SK-N-SH treated with all-trans-retinoic acid at 6 μM for 48 hours (cell line): Measurements from ENCODE around the gene TMEM132A.

ENCODE experiments used
- ATAC-seq: fragments of 200-7000 bp; cut with Tn5 transposase; 3 replicates; pipeline ENCODE4 v1.9.1; 2020; ENCODE audit warnings: mild to moderate bottlenecking, moderate library complexity
- CREB5 ChIP-seq: fragments of 250-450 bp; sonication (Bioruptor Pico); IDR thresholded peaks from 2 replicates; pipeline ENCODE4 v1.5.1; 2020; ENCODE audit warnings: low read depth, mild to moderate bottlenecking, moderate library complexity
- CSDC2 ChIP-seq: fragments of 250-450 bp; sonication (Bioruptor Pico); IDR thresholded peaks from 2 replicates; pipeline ENCODE4 v1.5.0; 2020; ENCODE audit warnings: mild to moderate bottlenecking, moderate library complexity
- GLIS3 ChIP-seq: fragments of 250-450 bp; sonication (Bioruptor Pico); IDR thresholded peaks from 2 replicates; pipeline ENCODE4 v1.5.0; 2020; ENCODE audit warnings: mild to moderate bottlenecking, moderate library complexity
- ISL1 ChIP-seq: fragments of 250-450 bp; sonication (Bioruptor Pico); IDR thresholded peaks from 2 replicates; pipeline ENCODE4 v2.1.2; 2022; ENCODE audit warnings: mild to moderate bottlenecking, moderate library complexity
- POU6F1 ChIP-seq: fragments of 250-450 bp; sonication (Bioruptor Pico); IDR thresholded peaks from 2 replicates; pipeline ENCODE4 v1.8.0; 2021; ENCODE audit warnings: low read depth, mild to moderate bottlenecking, moderate library complexity, borderline replicate concordance
- RARB ChIP-seq: fragments of 250-450 bp; sonication (Bioruptor Pico); IDR thresholded peaks from 2 replicates; pipeline ENCODE4 v1.8.0; 2021; ENCODE audit warnings: mild to moderate bottlenecking, moderate library complexity
- SNAI2 ChIP-seq: fragments of 250-450 bp; sonication (Bioruptor Pico); IDR thresholded peaks from 2 replicates; pipeline ENCODE4 v1.5.0; 2020; ENCODE audit warnings: mild to moderate bottlenecking, moderate library complexity
- TCF4 ChIP-seq: fragments of 250-450 bp; sonication (Bioruptor Pico); IDR thresholded peaks from 2 replicates; pipeline ENCODE4 v1.8.0; 2021; ENCODE audit warnings: mild to moderate bottlenecking, moderate library complexity, borderline replicate concordance
- TOX ChIP-seq: fragments of 250-450 bp; sonication (Bioruptor Pico); IDR thresholded peaks from 2 replicates; pipeline ENCODE4 v1.8.0; 2021; ENCODE audit warnings: mild to moderate bottlenecking, moderate library complexity, borderline replicate concordance
- ZC3H10 ChIP-seq: fragments of 250-450 bp; sonication (Bioruptor Pico); IDR thresholded peaks from 2 replicates; pipeline ENCODE4 v1.5.1; 2021; ENCODE audit warnings: mild to moderate bottlenecking, moderate library complexity
- ZFP3 ChIP-seq: fragments of 250-450 bp; sonication (Bioruptor Pico); IDR thresholded peaks from 2 replicates; pipeline ENCODE4 v1.5.0; 2020; ENCODE audit warnings: mild to moderate bottlenecking, moderate library complexity
- ZFP30 ChIP-seq: fragments of 450-650 bp; formaldehyde crosslinking; IDR thresholded peaks from 2 replicates; pipeline ENCODE4 v1.5.0; 2022; ENCODE audit warnings: mild to moderate bottlenecking, moderate library complexity
- ZNF70 ChIP-seq: fragments of 450-650 bp; formaldehyde crosslinking; IDR thresholded peaks from 2 replicates; pipeline ENCODE4 v1.5.0; 2020; ENCODE audit warnings: mild to moderate bottlenecking, moderate library complexity
- ZNF8 ChIP-seq: fragments of 450-650 bp; formaldehyde crosslinking; IDR thresholded peaks from 2 replicates; pipeline ENCODE4 v1.5.0; 2020; ENCODE audit warnings: mild to moderate bottlenecking, moderate library complexity
- TF ChIP-seq, protein P1 (sequence below): fragments of 250-450 bp; sonication (Bioruptor Pico); IDR thresholded peaks from 2 replicates; pipeline ENCODE4 v1.8.0; 2020; ENCODE audit warnings: mild to moderate bottlenecking, moderate library complexity, borderline replicate concordance
- TF ChIP-seq, protein P2 (sequence below): fragments of 250-450 bp; sonication (Bioruptor Pico); IDR thresholded peaks from 2 replicates; pipeline ENCODE4 v1.5.0; 2020; ENCODE audit warnings: mild to moderate bottlenecking, moderate library complexity

TMEM132A gene

GRCh38 chr11:60931917-60932316 lies 7.7 kb downstream of the TMEM132A start:
- TF ChIP-seq CREB5 (CRISPR knock-in tag) (no peak), SNAI2 (no peak), ISL1 (CRISPR knock-in tag) (no peak), ZNF70 (no peak), ZFP30 (CRISPR knock-in tag) (no peak), RARB (CRISPR knock-in tag) (no peak), ZNF8 (CRISPR knock-in tag) (no peak), ZC3H10 (no peak), TCF4 (CRISPR knock-in tag) (no peak), ZFP3 (CRISPR knock-in tag) (no peak), GLIS3 (CRISPR knock-in tag) (no peak), POU6F1 (no peak), TOX (CRISPR knock-in tag) (no peak)
- TF ChIP-seq, protein P1, sequence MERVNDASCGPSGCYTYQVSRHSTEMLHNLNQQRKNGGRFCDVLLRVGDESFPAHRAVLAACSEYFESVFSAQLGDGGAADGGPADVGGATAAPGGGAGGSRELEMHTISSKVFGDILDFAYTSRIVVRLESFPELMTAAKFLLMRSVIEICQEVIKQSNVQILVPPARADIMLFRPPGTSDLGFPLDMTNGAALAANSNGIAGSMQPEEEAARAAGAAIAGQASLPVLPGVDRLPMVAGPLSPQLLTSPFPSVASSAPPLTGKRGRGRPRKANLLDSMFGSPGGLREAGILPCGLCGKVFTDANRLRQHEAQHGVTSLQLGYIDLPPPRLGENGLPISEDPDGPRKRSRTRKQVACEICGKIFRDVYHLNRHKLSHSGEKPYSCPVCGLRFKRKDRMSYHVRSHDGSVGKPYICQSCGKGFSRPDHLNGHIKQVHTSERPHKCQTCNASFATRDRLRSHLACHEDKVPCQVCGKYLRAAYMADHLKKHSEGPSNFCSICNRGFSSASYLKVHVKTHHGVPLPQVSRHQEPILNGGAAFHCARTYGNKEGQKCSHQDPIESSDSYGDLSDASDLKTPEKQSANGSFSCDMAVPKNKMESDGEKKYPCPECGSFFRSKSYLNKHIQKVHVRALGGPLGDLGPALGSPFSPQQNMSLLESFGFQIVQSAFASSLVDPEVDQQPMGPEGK (CRISPR knock-in tag): no peak
- TF ChIP-seq, protein P2, sequence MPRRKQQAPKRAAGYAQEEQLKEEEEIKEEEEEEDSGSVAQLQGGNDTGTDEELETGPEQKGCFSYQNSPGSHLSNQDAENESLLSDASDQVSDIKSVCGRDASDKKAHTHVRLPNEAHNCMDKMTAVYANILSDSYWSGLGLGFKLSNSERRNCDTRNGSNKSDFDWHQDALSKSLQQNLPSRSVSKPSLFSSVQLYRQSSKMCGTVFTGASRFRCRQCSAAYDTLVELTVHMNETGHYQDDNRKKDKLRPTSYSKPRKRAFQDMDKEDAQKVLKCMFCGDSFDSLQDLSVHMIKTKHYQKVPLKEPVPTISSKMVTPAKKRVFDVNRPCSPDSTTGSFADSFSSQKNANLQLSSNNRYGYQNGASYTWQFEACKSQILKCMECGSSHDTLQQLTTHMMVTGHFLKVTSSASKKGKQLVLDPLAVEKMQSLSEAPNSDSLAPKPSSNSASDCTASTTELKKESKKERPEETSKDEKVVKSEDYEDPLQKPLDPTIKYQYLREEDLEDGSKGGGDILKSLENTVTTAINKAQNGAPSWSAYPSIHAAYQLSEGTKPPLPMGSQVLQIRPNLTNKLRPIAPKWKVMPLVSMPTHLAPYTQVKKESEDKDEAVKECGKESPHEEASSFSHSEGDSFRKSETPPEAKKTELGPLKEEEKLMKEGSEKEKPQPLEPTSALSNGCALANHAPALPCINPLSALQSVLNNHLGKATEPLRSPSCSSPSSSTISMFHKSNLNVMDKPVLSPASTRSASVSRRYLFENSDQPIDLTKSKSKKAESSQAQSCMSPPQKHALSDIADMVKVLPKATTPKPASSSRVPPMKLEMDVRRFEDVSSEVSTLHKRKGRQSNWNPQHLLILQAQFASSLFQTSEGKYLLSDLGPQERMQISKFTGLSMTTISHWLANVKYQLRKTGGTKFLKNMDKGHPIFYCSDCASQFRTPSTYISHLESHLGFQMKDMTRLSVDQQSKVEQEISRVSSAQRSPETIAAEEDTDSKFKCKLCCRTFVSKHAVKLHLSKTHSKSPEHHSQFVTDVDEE (CRISPR knock-in tag): no peak
- no peak for ATAC-seq

GRCh38 chr11:60932605-60933356 lies 8.5 kb downstream of the TMEM132A start:
- ATAC-seq: no peak

More at GRCh38 chr11:60932605-60933356, 8.5 kb downstream of the TMEM132A start:
- TF ChIP-seq ISL1 (CRISPR knock-in tag) (no peak), ZNF70 (no peak), POU6F1 (no peak), CSDC2 (no peak), TCF4 (CRISPR knock-in tag) (no peak), ZFP3 (CRISPR knock-in tag) (no peak), RARB (CRISPR knock-in tag) (no peak), GLIS3 (CRISPR knock-in tag) (no peak), ZC3H10 (no peak), CREB5 (CRISPR knock-in tag) (no peak)
- TF ChIP-seq, protein P1 (CRISPR knock-in tag): no peak
